GM19351 (cell line): ENCODE measurements around the gene ALDH3B1.

Experiments
- ATAC-seq: cut with Tn5 transposase; IDR thresholded peaks from one replicate; pipeline ENCODE4 v1.9.1; 2021; ENCODE audit warnings: mild to moderate bottlenecking, moderate library complexity; ENCODE audit not compliant: unreplicated experiment

The ALDH3B1 gene

DNA sequence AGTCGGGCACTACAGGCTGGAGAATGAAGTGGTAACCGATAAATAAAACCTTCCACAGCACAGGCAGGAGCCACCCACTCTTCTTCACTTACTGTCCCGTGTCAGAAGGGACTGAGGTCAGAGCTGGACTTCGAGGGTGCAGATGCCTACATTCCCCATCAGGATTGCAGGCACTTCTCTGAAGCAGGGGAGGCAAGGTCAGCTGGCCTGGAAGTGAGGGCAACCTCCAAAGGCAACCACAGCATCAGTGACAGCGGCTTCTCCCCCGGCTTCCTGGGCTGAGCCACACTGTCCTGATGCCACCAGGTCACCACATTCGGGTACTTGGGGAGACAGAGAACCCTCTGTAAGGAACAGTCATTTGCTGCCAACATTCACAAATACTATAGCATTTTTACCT lies 51.4 kb downstream of the ALDH3B1 start:
- no peak for ATAC-seq

DNA sequence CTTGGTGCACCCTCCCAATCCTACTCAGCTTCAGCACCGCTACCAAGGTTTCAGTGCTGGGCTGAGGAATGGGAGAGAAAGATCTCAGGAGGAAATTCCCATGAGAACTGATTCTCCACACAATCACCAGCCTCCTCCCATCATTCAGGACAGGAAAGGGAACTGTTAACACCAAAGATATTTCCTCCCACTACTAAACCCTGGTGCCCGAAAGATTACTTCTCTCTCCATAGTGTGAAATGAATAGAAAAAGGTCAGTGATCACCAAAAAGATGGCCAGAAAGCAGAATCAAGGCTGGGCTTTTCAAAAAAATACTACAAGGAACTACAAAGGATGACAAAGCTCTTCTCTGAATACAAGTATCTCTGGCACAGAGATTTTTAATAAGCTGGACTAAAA lies 54.8 kb downstream of the ALDH3B1 start:
- ATAC-seq, result no peak

GRCh38 chr11:68065841-68066240 lies 55.7 kb downstream of the ALDH3B1 start:
- no peak for ATAC-seq

GRCh38 chr11:68066742-68067141 lies 56.6 kb downstream of the ALDH3B1 start:
- ATAC-seq, result no peak

- ATAC-seq, result no peak
These were observed 57.9 kb downstream of the ALDH3B1 start for GRCh38 chr11:68067991-68068390.

DNA sequence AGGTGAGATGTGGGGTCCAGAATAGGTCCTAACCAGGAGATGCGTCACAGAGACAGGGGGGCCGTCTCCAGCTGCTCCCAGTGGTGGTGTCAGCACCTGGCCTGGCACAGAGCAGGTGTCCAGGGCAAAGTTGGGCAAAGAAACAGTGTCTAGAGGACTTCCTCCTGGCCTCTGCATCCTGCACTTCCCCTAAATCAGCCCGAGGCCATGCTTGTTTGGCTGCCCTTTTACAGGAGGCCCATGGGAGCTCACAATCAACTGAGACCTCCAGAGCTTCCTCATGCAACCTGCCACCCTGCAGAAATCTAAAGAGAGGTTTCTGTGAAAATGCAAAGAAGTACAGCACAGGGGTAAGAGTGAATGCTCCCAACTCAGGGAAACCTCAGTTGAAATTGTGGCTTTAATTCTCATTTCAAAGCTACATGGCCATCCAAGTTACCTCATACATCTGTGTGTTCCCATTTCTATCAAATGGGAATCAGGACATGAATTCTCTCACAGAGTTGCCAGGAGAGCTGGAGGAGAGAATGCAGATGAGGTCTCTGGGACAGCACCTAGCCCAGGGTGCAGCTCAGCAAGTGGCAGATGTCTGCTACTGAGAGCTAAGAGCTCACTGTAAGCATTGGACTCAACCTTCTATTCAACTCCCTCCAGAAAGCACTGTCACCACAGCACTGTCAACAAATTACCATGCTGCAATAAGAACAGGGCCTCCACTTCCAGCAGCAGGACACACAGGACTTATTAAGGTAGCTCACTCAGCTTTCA lies 61.3 kb downstream of the ALDH3B1 start:
- no peak for ATAC-seq

DNA sequence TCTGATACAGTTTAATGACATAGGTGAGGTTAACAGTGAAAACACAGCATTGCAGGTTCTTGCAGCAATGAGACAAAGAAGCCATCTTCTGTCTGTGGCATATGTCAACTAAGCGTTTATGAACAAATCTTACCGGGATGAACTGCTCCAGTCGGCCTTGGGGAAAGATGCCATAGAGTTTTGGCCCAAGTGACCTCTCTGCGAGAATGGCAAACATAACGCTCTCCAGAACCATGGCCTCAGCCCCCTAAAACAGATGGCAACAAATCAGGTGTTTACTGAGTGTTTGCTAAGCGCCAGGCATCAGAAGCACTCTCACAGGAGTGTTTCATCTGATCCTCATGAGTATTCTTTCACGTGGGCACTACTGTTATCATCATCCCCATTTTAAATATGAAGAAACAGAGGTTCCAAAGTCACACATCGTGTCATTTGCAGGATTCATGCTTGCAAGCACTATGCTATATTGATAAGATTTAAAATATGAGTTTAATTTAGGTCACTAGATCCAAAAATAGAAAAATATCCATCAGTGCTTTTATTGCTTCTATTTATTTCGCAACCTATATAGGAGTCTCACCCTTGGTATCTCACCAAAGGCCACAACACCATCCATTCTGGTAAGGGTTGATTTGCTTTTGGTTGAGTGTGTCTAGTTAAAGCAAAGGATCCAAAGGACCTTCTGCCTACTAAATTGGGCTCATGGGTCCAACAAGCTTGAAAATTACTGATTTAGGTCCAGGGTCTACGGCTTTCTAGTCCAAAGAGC lies 64.6 kb downstream of the ALDH3B1 start:
- no peak for ATAC-seq

- no peak for ATAC-seq
These were observed 66.4 kb downstream of the ALDH3B1 start for GRCh38 chr11:68076371-68077042.

- ATAC-seq, result no peak
These were observed 67.8 kb downstream of the ALDH3B1 start for GRCh38 chr11:68077617-68078582.
